ENCODE data around the gene DARS2. TPM values are rescaled to one million over a fixed set of nuclear protein-coding genes. Genes with fewer than 3 reads are reported as not detected.
"Not testable (repeated sequence)": the region's sequence is repeated elsewhere in the genome, so short reads cannot be mapped to it uniquely, and the experiment has no call there.

Gene DARS2
- total and polyA plus RNA-seq, 2 experiments from 2014 or later: 13.1 to 17.7 TPM

DNA sequence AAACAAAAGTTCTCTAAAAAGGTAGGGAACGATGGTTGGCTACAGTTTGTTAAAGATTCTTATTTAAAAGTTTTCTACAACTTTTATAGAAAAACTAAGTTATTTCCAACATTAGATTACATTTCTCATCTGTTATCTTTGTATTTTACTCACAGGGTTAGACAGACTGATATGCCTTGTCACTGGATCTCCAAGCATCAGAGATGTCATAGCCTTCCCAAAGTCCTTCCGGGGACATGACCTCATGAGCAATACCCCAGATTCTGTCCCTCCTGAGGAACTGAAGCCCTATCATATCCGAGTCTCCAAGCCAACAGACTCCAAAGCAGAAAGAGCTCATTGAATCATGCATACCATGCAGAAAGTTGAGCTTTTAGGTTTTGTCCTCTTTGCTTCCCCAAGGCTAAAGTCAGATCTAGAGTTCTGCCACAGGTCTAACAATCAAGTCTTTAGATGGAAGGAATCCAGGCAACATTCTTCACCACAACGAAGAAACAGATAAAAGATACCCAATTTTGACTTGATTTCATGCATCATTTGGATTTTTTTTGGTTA lies 33.0 kb downstream of the DARS2 start:
- Histone ChIP-seq H3K36me3 (replicated peaks; ENCODE audit: insufficient read depth, low read depth) (no peaks in the 10 kb centered on the region), H3K4me1 (ENCODE audit: insufficient read depth) (peaks cover 5% of the 10 kb centered on the region), H3K4me3 (no peak overlapping the region), H3K27me3 (no peaks in the 10 kb centered on the region), H3K9me3 (ENCODE audit: low read depth) (no peaks in the 10 kb centered on the region), H3K79me2 (no peaks in the 10 kb centered on the region), H2AFZ (no peak overlapping the region), H3K9me2 (replicated peaks; ENCODE audit: insufficient read depth) (no peaks in the 10 kb centered on the region), H3K27ac (peak overlapping the region; percentile 0), H4K20me1 (ENCODE audit: insufficient read depth, poor library complexity, severe bottlenecking) (no peaks in the 10 kb centered on the region), H3K4me2 (no peak overlapping the region)
- TF ChIP-seq EZH2 (IDR thresholded peaks at IDR 0.05; ENCODE audit: borderline replicate concordance) (no peak), EZH2phosphoT487 (IDR thresholded peaks at IDR 0.05; ENCODE audit: low read depth, severe bottlenecking, unreplicated experiment) (no peak)
- TF ChIP-seq, protein P1, sequence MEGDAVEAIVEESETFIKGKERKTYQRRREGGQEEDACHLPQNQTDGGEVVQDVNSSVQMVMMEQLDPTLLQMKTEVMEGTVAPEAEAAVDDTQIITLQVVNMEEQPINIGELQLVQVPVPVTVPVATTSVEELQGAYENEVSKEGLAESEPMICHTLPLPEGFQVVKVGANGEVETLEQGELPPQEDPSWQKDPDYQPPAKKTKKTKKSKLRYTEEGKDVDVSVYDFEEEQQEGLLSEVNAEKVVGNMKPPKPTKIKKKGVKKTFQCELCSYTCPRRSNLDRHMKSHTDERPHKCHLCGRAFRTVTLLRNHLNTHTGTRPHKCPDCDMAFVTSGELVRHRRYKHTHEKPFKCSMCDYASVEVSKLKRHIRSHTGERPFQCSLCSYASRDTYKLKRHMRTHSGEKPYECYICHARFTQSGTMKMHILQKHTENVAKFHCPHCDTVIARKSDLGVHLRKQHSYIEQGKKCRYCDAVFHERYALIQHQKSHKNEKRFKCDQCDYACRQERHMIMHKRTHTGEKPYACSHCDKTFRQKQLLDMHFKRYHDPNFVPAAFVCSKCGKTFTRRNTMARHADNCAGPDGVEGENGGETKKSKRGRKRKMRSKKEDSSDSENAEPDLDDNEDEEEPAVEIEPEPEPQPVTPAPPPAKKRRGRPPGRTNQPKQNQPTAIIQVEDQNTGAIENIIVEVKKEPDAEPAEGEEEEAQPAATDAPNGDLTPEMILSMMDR (IDR thresholded peaks at IDR 0.05; ENCODE audit: poor library complexity): no peak
- no peak for DNase-seq (ENCODE audit: low spot score)
- WGBS (ENCODE audit: low lambda C conversion rate, missing lambda C conversion rate): 90% methylated on average over 4 of the region's 4 CpGs

DNA sequence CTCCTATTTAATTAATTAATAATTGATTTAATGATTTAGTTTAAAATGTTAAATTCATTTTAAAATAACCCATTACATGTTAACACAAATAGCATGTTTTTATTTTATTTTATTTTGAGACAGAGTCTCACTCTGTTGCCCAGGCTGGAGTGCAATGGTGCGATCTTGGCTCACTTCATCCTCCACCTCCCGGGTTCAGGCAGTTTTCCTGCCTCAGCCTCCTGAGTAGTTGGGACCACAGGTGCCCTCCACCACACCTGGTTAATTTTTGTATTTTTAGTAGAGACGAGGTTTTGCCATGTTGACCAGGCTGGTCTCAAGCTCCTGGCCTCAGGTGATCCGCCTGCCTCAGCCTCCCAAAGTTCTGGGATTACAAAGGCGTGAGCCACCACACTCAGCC lies 35.1 kb downstream of the DARS2 start:
- not testable (repeated sequence) for H3K4me2 ChIP-seq; DNase-seq (ENCODE audit: low spot score); H3K27ac ChIP-seq; H3K36me3 ChIP-seq (replicated peaks; ENCODE audit: insufficient read depth, low read depth); H3K4me3 ChIP-seq; H3K79me2 ChIP-seq; H3K9me3 ChIP-seq (ENCODE audit: low read depth); H4K20me1 ChIP-seq (ENCODE audit: insufficient read depth, poor library complexity, severe bottlenecking); H3K9me2 ChIP-seq (replicated peaks; ENCODE audit: insufficient read depth); H3K27me3 ChIP-seq; H3K4me1 ChIP-seq (ENCODE audit: insufficient read depth); H2AFZ ChIP-seq
- 99% methylated on average over 5 of the region's 5 CpGs for WGBS (ENCODE audit: low lambda C conversion rate, missing lambda C conversion rate)

DNA sequence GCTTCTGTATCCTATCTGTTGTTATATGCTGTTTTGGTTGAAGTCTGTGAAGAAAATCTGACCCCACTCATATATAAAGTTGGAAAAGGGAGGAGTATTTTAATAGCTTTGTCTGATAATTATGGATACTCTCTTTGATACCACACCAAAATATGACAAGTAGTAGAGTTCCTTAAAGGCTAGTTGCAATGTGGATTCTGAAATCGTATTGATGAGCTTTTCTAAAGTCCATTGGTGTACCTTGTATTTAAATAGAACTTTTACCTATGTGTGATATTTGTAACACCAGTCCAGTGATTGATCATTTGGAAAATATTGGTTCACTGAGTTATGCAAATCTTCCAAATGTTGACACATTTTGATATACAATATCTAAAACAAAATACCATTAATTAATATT lies 35.6 kb downstream of the DARS2 start:
- peaks cover 5% of the 10 kb centered on the region for H3K4me1 ChIP-seq (ENCODE audit: insufficient read depth)
- no peaks in the 10 kb centered on the region for H3K9me3 ChIP-seq (ENCODE audit: low read depth)
- H3K27ac ChIP-seq: no peak overlapping the region
- WGBS (ENCODE audit: low lambda C conversion rate, missing lambda C conversion rate): 91% methylated on average over 1 of the region's 1 CpG
- no peak overlapping the region for H3K4me2 ChIP-seq
- DNase-seq (ENCODE audit: low spot score): no peak
- no peaks in the 10 kb centered on the region for H3K9me2 ChIP-seq (replicated peaks; ENCODE audit: insufficient read depth)
- peaks cover 3% of the 10 kb centered on the region for H3K79me2 ChIP-seq
- no peak overlapping the region for H3K4me3 ChIP-seq
- peaks cover 5% of the 10 kb centered on the region for H3K36me3 ChIP-seq (replicated peaks; ENCODE audit: insufficient read depth, low read depth)
- no peak overlapping the region for H2AFZ ChIP-seq
- TF ChIP-seq EZH2phosphoT487 (IDR thresholded peaks at IDR 0.05; ENCODE audit: low read depth, severe bottlenecking, unreplicated experiment) (no peak), EZH2 (IDR thresholded peaks at IDR 0.05; ENCODE audit: borderline replicate concordance) (no peak)
- TF ChIP-seq, protein P1 (IDR thresholded peaks at IDR 0.05; ENCODE audit: poor library complexity): no peak
- no peaks in the 10 kb centered on the region for H3K27me3 ChIP-seq
- peaks cover 6% of the 10 kb centered on the region for H4K20me1 ChIP-seq (ENCODE audit: insufficient read depth, poor library complexity, severe bottlenecking)

DNA sequence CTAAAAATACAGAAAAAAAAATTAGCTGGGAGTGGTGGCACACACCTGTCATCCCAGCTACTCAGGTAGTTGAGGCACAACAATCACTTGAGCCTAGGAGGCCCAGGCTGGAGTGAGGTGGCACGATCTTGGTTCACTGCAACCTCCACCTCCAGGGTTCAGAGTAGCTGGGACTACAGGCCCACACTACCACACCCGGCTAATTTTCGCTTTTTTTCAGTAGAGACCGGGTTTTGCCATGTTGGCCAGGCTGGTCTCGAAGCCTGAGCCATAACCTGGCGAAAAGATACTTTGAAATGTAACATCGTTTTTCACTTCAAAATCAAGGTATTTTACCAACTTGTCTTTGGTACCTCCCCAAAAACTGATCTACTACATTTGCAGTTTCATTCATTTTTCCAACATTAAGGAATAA lies 37.3 kb downstream of the DARS2 start:
- no peak for DNase-seq (ENCODE audit: low spot score)
- TF ChIP-seq EZH2phosphoT487 (IDR thresholded peaks at IDR 0.05; ENCODE audit: low read depth, severe bottlenecking, unreplicated experiment) (no peak), EZH2 (IDR thresholded peaks at IDR 0.05; ENCODE audit: borderline replicate concordance) (no peak)
- TF ChIP-seq, protein P1 (IDR thresholded peaks at IDR 0.05; ENCODE audit: poor library complexity): no peak
- H3K9me3 ChIP-seq (ENCODE audit: low read depth): no peaks in the 10 kb centered on the region
- peaks cover 19% of the 10 kb centered on the region for H3K79me2 ChIP-seq
- 99% methylated on average over 7 of the region's 7 CpGs for WGBS (ENCODE audit: low lambda C conversion rate, missing lambda C conversion rate)
- peaks cover 22% of the 10 kb centered on the region for H4K20me1 ChIP-seq (ENCODE audit: insufficient read depth, poor library complexity, severe bottlenecking)
- no peak overlapping the region for H3K27ac ChIP-seq
- H3K36me3 ChIP-seq (replicated peaks; ENCODE audit: insufficient read depth, low read depth): peaks cover 5% of the 10 kb centered on the region
- H3K9me2 ChIP-seq (replicated peaks; ENCODE audit: insufficient read depth): no peaks in the 10 kb centered on the region
- H3K4me1 ChIP-seq (ENCODE audit: insufficient read depth): peaks cover 8% of the 10 kb centered on the region
- no peak overlapping the region for H3K4me3 ChIP-seq
- H2AFZ ChIP-seq: no peak overlapping the region
- H3K4me2 ChIP-seq: no peak overlapping the region
- H3K27me3 ChIP-seq: no peaks in the 10 kb centered on the region

DNA sequence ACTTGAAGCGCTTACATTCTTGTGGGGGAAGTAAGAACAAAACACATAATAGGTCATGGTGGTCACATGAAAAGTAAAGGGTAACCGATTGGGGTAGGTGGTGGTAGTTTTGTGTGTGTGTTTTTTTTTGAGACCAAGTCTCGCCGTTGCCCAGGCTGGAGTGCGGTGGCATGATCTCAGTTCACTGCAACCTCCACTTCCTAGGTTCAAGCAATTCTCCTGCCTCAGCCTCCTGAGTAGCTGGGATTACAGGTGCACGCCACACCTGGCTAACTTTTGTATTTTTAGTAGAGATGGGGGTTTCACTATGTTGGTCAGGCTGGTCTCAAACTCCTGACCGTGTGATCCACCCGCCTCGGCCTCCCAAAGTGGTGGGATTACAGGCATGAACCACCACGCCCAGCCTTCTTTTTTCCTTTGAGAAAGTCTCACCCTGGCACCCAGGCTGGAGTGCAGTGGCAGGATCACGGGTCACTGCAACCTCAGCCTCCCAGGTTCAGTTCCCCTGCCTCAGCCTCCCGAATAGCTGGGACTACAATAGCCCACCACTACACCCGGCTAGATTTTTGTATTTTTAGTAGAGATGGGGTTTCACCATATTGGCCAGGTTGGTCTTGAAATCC lies 37.8 kb downstream of the DARS2 start:
- not testable (repeated sequence) for H3K4me2 ChIP-seq; H3K9me3 ChIP-seq (ENCODE audit: low read depth); H3K36me3 ChIP-seq (replicated peaks; ENCODE audit: insufficient read depth, low read depth); H2AFZ ChIP-seq; DNase-seq (ENCODE audit: low spot score); H3K4me3 ChIP-seq; H3K9me2 ChIP-seq (replicated peaks; ENCODE audit: insufficient read depth); H3K27ac ChIP-seq; H3K27me3 ChIP-seq
- H4K20me1 ChIP-seq (ENCODE audit: insufficient read depth, poor library complexity, severe bottlenecking): peaks cover 26% of the 10 kb centered on the region
- 81% methylated on average over 13 of the region's 13 CpGs for WGBS (ENCODE audit: low lambda C conversion rate, missing lambda C conversion rate)
- H3K4me1 ChIP-seq (ENCODE audit: insufficient read depth): peaks cover 12% of the 10 kb centered on the region
- H3K79me2 ChIP-seq: peaks cover 25% of the 10 kb centered on the region
